Measurements from ENCODE around the gene PPARA.
A peak's percentile ranks its signal among the peaks of the same experiment; 100 is the strongest.

Gene PPARA

DNA sequence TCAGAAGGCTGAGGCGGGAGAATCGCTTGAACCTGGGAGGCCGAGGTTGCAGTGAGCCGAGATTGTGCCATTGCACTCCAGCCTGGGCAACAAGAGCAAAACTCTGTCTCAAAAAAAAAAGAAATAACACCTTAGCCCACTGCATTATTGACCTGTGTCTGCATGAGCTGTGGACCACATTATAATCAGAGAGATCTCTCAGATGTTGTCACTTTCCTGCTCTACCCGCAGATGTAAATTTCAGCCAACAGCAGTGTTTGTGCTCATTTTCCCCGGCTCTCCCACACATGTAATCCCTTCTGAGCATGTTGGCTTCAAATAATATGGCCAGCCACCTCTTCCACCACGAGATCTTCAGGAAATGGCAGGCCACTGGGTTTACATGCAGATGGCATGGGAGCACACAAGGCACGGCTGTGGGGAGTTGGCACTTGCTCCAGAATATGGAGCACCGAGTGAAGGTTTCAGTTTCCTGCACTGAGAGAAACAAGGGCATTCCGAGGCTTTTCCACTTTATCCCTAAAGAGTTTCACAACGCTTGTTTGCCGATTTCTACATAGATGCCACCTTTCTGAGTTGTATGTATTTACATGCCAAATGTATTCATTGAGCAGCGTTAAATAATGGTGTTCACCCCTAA, 80.1 kb downstream of the PPARA start:
- Histone ChIP-seq H3K4me1 (ENCODE audit: control insufficient read depth in 1 of 2, insufficient read depth in 2 of 2, low read length in 2 of 2) (no peaks in the 10 kb centered on the region), H3K27me3 (ENCODE audit: low read depth, low read length) (no peaks in the 10 kb centered on the region), H3K4me3 (ENCODE audit: low read depth in 1 of 2, low read length in 2 of 2) (no peak overlapping the region), H3K9me3 (ENCODE audit: control insufficient read depth in 1 of 2, low read length in 2 of 2) (no peaks in the 10 kb centered on the region), H3K36me3 (ENCODE audit: control insufficient read depth in 1 of 2, insufficient read depth in 2 of 2, low read length in 2 of 2) (peaks cover 2 to 14% of the 10 kb centered on the region in 2 donors), H3K27ac (ENCODE audit: low read length) (no peak overlapping the region)

DNA sequence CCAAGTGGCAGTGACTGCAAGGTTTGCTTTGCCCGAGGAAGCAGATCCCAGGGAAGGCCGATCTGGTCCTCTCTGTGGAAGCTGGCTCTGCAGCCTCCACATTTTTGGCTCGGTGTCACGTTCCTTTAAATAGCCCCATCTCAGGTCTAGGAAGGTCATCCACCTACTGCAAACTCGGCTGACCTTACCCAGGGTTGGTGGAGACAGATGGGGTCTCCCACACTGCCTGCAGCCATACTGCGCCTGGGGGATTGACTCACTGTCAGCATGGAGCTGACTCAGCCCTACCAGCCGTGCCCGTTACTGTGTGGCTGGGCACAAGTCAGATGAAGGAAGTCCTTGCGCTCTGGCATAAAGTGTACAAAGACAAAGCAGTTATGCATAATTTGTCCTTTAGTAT, 82.9 kb downstream of the PPARA start:
- Histone ChIP-seq H3K36me3 (ENCODE audit: control insufficient read depth in 1 of 2, insufficient read depth in 2 of 2, low read length in 2 of 2) (peaks cover 5 to 22% of the 10 kb centered on the region in 2 donors), H3K27me3 (ENCODE audit: low read depth, low read length) (no peaks in the 10 kb centered on the region), H3K4me1 (ENCODE audit: control insufficient read depth in 1 of 2, insufficient read depth in 2 of 2, low read length in 2 of 2) (no peaks in the 10 kb centered on the region), H3K9me3 (ENCODE audit: control insufficient read depth in 1 of 2, low read length in 2 of 2) (no peaks in the 10 kb centered on the region), H3K27ac (ENCODE audit: low read length) (no peak overlapping the region), H3K4me3 (ENCODE audit: low read depth in 1 of 2, low read length in 2 of 2) (no peak overlapping the region)

DNA sequence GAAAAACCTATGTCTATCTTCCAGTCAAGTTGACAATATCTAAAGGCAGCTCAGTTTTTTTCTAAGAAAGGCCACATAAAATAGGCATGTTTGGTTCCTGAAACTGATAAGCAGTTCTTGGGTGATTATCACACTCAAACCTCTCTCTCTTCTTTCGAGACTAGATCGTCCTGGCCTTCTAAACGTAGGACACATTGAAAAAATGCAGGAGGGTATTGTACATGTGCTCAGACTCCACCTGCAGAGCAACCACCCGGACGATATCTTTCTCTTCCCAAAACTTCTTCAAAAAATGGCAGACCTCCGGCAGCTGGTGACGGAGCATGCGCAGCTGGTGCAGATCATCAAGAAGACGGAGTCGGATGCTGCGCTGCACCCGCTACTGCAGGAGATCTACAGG, 84.6 kb downstream of the PPARA start:
- no peak overlapping the region for H3K4me3 ChIP-seq (ENCODE audit: low read depth in 1 of 2, low read length in 2 of 2)
- H3K27ac ChIP-seq (ENCODE audit: low read length) = no peak overlapping the region
- H3K9me3 ChIP-seq (ENCODE audit: control insufficient read depth in 1 of 2, low read length in 2 of 2) = no peaks in the 10 kb centered on the region
- H3K27me3 ChIP-seq (ENCODE audit: low read depth, low read length) = no peaks in the 10 kb centered on the region
- H3K4me1 ChIP-seq (ENCODE audit: control insufficient read depth in 1 of 2, insufficient read depth in 2 of 2, low read length in 2 of 2) = peaks cover 0 to 3% of the 10 kb centered on the region in 2 donors
- peaks cover 5 to 22% of the 10 kb centered on the region in 2 donors for H3K36me3 ChIP-seq (ENCODE audit: control insufficient read depth in 1 of 2, insufficient read depth in 2 of 2, low read length in 2 of 2)

DNA sequence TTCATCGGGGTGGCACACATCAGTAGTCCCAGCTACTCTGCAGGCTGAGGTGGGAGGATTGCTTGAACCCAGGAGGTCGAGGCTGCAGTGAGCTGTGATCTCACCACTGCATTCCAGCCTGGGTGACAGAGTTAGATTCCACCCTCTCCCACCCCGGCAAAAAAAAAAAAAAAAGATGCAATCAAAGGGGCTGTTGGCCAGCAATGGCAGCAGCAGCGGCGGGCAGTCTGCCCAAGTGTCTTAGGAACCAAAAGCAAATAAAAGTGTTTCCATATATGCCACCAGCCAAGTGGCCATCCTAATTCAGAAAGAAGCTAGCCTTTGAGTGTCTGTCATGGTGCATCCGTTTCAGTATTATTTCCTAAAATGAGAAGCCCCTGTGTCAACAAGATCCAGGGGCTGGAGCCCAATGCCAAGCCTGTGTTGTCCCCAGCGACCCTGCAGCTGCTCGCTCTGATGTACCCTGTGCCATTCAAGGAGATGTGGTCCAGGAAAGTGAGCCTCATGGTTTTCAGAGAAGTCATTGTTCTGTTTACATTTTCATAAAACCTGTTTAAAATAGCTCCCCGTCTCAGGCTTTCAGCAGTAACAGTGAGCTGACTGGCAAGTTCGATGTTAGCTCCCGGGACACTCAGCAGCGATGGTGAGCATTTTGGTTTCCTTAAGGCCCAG, 87.3 kb downstream of the PPARA start:
- no peaks in the 10 kb centered on the region for H3K9me3 ChIP-seq (ENCODE audit: control insufficient read depth in 1 of 2, low read length in 2 of 2)
- H3K36me3 ChIP-seq (ENCODE audit: control insufficient read depth in 1 of 2, insufficient read depth in 2 of 2, low read length in 2 of 2) = peaks cover 5 to 14% of the 10 kb centered on the region in 2 donors
- H3K4me3 ChIP-seq (ENCODE audit: low read depth in 1 of 2, low read length in 2 of 2) = no peak overlapping the region
- H3K27ac ChIP-seq (ENCODE audit: low read length) = peak overlapping the region; percentile 22
- no peaks in the 10 kb centered on the region for H3K27me3 ChIP-seq (ENCODE audit: low read depth, low read length)
- H3K4me1 ChIP-seq (ENCODE audit: control insufficient read depth in 1 of 2, insufficient read depth in 2 of 2, low read length in 2 of 2) = peaks cover 0 to 3% of the 10 kb centered on the region in 2 donors

DNA sequence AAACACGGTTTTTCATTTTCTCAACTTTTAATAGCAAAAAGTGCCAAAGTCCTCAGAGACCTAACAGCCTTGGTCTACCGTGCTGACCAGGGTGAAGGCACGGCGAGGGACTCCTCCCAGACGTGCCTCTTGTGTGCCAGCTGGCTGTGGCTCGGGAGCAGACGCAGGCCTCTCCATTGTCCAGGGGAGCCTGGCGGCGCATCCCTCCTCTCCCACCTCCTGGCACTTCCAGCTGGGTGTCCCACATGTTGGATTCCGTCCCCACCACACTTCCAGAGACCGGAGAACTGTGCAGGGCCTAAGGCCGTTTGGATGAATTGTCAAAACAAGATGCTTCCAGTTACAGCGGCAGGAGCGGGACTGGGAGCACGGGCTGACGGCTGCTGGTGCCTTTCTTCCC, 88.2 kb downstream of the PPARA start:
- Histone ChIP-seq H3K9me3 (ENCODE audit: control insufficient read depth in 1 of 2, low read length in 2 of 2) (no peaks in the 10 kb centered on the region), H3K27ac (ENCODE audit: low read length) (no peak overlapping the region), H3K27me3 (ENCODE audit: low read depth, low read length) (no peaks in the 10 kb centered on the region), H3K36me3 (ENCODE audit: control insufficient read depth in 1 of 2, insufficient read depth in 2 of 2, low read length in 2 of 2) (peaks cover 10 to 20% of the 10 kb centered on the region in 2 donors), H3K4me3 (ENCODE audit: low read depth in 1 of 2, low read length in 2 of 2) (no peak overlapping the region), H3K4me1 (ENCODE audit: control insufficient read depth in 1 of 2, insufficient read depth in 2 of 2, low read length in 2 of 2) (peaks cover 0 to 3% of the 10 kb centered on the region in 2 donors)

DNA sequence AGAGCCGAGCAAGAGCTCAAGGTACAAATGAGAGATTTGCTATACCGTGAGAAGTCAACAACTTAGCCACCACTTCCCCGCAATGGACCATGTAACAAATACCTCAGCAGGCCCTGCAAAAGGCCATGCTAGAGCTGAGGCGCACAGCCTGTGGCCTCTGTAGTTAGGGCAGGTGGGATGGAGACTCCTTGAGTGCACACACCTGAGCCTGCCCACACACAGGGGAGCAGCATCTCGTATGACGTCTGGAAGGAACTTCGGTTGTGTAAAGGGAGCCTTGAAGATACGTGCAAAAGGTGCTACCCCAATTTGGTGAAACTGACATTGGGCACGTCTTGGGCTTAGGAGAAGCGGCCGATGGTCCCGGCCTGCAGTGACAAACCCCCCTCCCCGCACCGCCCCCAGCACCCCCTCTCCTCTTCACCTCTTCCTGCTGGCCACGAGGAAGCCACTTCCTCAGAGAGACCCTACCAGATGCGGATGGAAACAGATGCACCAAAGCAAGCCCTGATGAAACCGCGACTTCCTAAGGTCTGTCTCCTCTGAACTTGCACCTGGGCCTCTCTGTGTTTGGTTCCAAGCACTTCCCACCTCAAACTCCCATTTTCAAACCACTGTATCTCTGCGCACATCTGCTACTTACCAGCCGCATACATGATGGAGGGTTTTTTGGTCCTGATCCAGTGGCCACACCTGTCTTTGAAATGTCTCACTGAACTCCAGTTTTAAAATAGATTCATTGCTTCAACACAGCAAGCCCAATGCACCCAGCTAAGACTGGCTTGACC, 89.1 kb downstream of the PPARA start:
- H3K4me1 ChIP-seq (ENCODE audit: control insufficient read depth in 1 of 2, insufficient read depth in 2 of 2, low read length in 2 of 2) = peaks cover 0 to 3% of the 10 kb centered on the region in 2 donors
- no peak overlapping the region for H3K4me3 ChIP-seq (ENCODE audit: low read depth in 1 of 2, low read length in 2 of 2)
- peaks cover 10 to 24% of the 10 kb centered on the region in 2 donors for H3K36me3 ChIP-seq (ENCODE audit: control insufficient read depth in 1 of 2, insufficient read depth in 2 of 2, low read length in 2 of 2)
- H3K27me3 ChIP-seq (ENCODE audit: low read depth, low read length) = no peaks in the 10 kb centered on the region
- H3K27ac ChIP-seq (ENCODE audit: low read length) = no peak overlapping the region
- no peaks in the 10 kb centered on the region for H3K9me3 ChIP-seq (ENCODE audit: control insufficient read depth in 1 of 2, low read length in 2 of 2)

DNA sequence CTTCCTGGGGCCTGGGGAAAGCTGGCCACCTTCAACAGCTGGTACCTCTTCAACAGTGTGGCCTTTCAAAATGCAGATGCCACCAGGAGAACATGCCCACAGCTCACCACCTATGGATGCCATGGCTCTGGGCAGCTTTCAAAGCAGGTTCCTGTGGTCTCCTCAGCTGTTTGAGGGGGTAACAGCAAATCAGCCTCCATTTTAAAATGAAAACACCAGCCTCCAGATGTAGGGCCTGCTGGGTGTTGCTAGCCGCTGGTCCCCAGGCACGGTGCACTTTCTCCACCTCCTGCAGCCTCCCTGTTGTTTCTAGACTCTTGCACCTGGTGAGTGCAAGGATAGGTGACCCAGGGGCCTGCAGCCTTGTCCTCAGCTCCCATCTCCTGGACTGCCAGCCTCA, 89.7 kb downstream of the PPARA start:
- Histone ChIP-seq H3K27ac (ENCODE audit: low read length) (no peak overlapping the region), H3K27me3 (ENCODE audit: low read depth, low read length) (no peaks in the 10 kb centered on the region), H3K4me3 (ENCODE audit: low read depth in 1 of 2, low read length in 2 of 2) (no peak overlapping the region), H3K36me3 (ENCODE audit: control insufficient read depth in 1 of 2, insufficient read depth in 2 of 2, low read length in 2 of 2) (peaks cover 10 to 26% of the 10 kb centered on the region in 2 donors), H3K9me3 (ENCODE audit: control insufficient read depth in 1 of 2, low read length in 2 of 2) (no peaks in the 10 kb centered on the region), H3K4me1 (ENCODE audit: control insufficient read depth in 1 of 2, insufficient read depth in 2 of 2, low read length in 2 of 2) (peaks cover 0 to 9% of the 10 kb centered on the region in 2 donors)

DNA sequence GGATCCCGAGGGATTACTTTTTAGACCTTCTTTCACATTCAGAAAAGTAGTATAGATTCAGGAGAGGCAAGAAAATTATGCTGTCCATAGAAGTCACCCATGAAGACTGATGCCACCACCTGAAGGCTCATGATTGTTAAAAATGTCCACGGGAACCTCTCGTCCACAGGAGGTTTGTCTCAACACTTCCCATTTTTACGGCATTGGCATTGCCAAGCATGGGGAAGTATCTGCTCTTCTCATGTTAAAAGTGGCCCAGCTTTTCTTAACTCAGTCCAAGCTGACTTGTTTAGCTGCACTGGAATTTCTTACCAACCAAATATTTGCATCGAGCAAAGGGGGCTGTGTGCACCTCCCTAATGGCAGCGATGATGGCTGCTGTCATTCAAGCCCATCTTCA, 90.2 kb downstream of the PPARA start:
- H3K4me1 ChIP-seq (ENCODE audit: control insufficient read depth in 1 of 2, insufficient read depth in 2 of 2, low read length in 2 of 2) = peaks cover 0 to 13% of the 10 kb centered on the region in 2 donors
- H3K27ac ChIP-seq (ENCODE audit: low read length) = no peak overlapping the region
- H3K9me3 ChIP-seq (ENCODE audit: control insufficient read depth in 1 of 2, low read length in 2 of 2) = no peaks in the 10 kb centered on the region
- peaks cover 6 to 23% of the 10 kb centered on the region in 2 donors for H3K36me3 ChIP-seq (ENCODE audit: control insufficient read depth in 1 of 2, insufficient read depth in 2 of 2, low read length in 2 of 2)
- H3K27me3 ChIP-seq (ENCODE audit: low read depth, low read length) = no peaks in the 10 kb centered on the region
- H3K4me3 ChIP-seq (ENCODE audit: low read depth in 1 of 2, low read length in 2 of 2) = no peak overlapping the region

DNA sequence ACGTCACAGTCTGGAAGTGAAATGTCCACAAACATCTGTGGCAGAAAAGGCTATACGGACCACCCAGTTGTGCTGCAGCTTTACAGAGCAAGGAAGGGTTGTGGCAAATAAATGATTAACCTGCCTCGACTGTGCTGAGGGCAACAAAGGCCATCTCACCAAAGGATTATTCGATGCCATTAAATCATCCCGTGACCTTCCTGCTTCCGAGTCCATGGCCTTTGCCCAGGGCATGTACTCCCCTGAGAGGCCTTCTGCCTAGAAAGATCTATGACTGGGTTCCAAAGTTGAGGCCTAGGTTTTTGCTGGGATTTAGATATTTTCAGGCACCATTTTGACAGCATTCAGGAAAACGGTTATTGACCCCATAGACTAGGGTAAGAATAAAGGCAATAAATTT, 90.6 kb downstream of the PPARA start:
- no peak overlapping the region for H3K4me3 ChIP-seq (ENCODE audit: low read depth in 1 of 2, low read length in 2 of 2)
- H3K36me3 ChIP-seq (ENCODE audit: control insufficient read depth in 1 of 2, insufficient read depth in 2 of 2, low read length in 2 of 2) = peaks cover 5 to 23% of the 10 kb centered on the region in 2 donors
- H3K27ac ChIP-seq (ENCODE audit: low read length) = no peak overlapping the region
- no peaks in the 10 kb centered on the region for H3K27me3 ChIP-seq (ENCODE audit: low read depth, low read length)
- no peaks in the 10 kb centered on the region for H3K9me3 ChIP-seq (ENCODE audit: control insufficient read depth in 1 of 2, low read length in 2 of 2)
- peaks cover 0 to 17% of the 10 kb centered on the region in 2 donors for H3K4me1 ChIP-seq (ENCODE audit: control insufficient read depth in 1 of 2, insufficient read depth in 2 of 2, low read length in 2 of 2)

DNA sequence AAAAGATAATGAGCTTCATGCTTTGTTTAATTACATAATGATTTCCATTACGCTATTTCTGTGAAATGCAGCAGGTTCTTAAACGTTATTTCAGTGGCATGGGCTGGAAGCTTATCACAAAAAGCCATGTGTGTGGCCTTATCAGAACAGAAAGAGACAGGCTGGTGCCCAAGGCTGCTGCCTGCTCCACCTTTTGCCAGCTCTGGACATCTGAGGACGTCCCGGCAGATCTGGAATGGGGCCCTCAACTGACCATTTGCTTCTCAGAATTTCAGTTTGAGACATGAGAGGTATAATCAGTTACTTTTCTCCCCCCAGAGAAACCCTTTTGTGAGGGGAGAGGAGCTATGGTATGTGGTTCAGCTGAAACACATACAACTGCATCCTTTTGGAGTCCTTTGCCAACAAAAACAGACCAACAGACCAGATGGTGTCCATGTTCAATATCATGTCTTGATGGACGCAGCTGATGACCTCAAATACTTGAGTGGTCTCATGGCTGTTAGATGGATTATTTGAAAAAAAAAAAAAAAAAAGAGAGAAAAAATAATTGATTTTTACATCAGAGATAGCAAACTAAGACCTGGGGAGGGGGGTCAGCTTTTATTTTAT, 91.2 kb downstream of the PPARA start:
- peaks cover 0 to 18% of the 10 kb centered on the region in 2 donors for H3K4me1 ChIP-seq (ENCODE audit: control insufficient read depth in 1 of 2, insufficient read depth in 2 of 2, low read length in 2 of 2)
- no peaks in the 10 kb centered on the region for H3K9me3 ChIP-seq (ENCODE audit: control insufficient read depth in 1 of 2, low read length in 2 of 2)
- H3K36me3 ChIP-seq (ENCODE audit: control insufficient read depth in 1 of 2, insufficient read depth in 2 of 2, low read length in 2 of 2) = peaks cover 5 to 18% of the 10 kb centered on the region in 2 donors
- H3K27ac ChIP-seq (ENCODE audit: low read length) = no peak overlapping the region
- H3K4me3 ChIP-seq (ENCODE audit: low read depth in 1 of 2, low read length in 2 of 2) = no peak overlapping the region
- H3K27me3 ChIP-seq (ENCODE audit: low read depth, low read length) = no peaks in the 10 kb centered on the region

DNA sequence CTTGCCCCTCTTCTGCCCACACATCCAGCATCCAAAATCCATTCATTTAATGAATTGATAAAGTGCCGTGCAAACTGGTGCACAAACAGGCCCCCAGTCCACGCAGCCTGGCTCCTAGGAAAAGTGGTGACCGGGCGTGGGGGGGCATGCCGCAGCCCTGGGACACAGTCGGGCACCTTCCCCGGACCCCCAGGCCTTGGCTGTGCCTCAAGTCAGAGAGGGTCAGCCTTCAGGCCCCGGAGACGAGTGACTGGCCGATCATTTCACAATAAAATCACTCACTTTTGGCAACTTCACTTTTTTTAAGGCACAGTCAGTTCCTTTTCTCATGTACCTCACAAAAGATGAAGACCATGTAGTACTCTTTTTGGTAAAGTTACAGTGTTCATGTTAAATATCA, 91.8 kb downstream of the PPARA start:
- H3K27ac ChIP-seq (ENCODE audit: low read length) = no peak overlapping the region
- H3K36me3 ChIP-seq (ENCODE audit: control insufficient read depth in 1 of 2, insufficient read depth in 2 of 2, low read length in 2 of 2) = peaks cover 5 to 16% of the 10 kb centered on the region in 2 donors
- H3K9me3 ChIP-seq (ENCODE audit: control insufficient read depth in 1 of 2, low read length in 2 of 2) = no peaks in the 10 kb centered on the region
- peaks cover 0 to 18% of the 10 kb centered on the region in 2 donors for H3K4me1 ChIP-seq (ENCODE audit: control insufficient read depth in 1 of 2, insufficient read depth in 2 of 2, low read length in 2 of 2)
- H3K27me3 ChIP-seq (ENCODE audit: low read depth, low read length) = no peaks in the 10 kb centered on the region
- H3K4me3 ChIP-seq (ENCODE audit: low read depth in 1 of 2, low read length in 2 of 2) = no peak overlapping the region

All from muscle layer of duodenum (tissue), 2 donors.